HEK293 (cell line): Measurements from ENCODE around the gene TTBK1.

Experiments
- CTCF ChIA-PET: fragments of 350-600 bp; formaldehyde crosslinking; extraction: SDS; loops from one replicate; lab custom pipeline; 2021; ENCODE audit warnings: antibody characterized with exemption; lab: Yijun Ruan, JAX
- POLR2A ChIA-PET: fragments of 300-600 bp; formaldehyde crosslinking; extraction: SDS; loops from one replicate; lab custom pipeline; 2020; ENCODE audit warnings: antibody characterized with exemption, inconsistent platforms; lab: Yijun Ruan, JAX
- H3K27ac ChIP-seq: fragments of 200-500 bp; sonication (Bioruptor generic); 2 replicates; pipeline ENCODE4 v1.5.1; 2014; ENCODE audit warnings: low read depth, low read length, control low read depth, inconsistent platforms; ENCODE audit errors: extremely low read depth
- H3K36me3 ChIP-seq, 2 experiments: fragments of 200-500 bp in 1 of 2; sonication (Bioruptor generic) in 1 of 2; 1 replicate in 1 of 2; 2 replicates in 1 of 2; pipeline ENCODE4 v1.5.1; 2014 to 2017; ENCODE audit warnings: inconsistent platforms in 2 of 2, low read length in 2 of 2; ENCODE audit not compliant: control insufficient read depth in 2 of 2, insufficient read depth in 1 of 2
- H3K4me1 ChIP-seq: fragments of 200-500 bp; sonication (Bioruptor generic); 2 replicates; pipeline ENCODE4 v1.5.1; 2014; ENCODE audit warnings: mild to moderate bottlenecking, low read length, inconsistent platforms; ENCODE audit not compliant: control insufficient read depth, insufficient read depth
- H3K4me3 ChIP-seq: 2 replicates; pipeline ENCODE4 v1.5.1; 2011; ENCODE audit warnings: low read depth, mild to moderate bottlenecking, control low read depth, low read length, moderate library complexity
- H3K9me3 ChIP-seq: fragments of 200-500 bp; sonication (Bioruptor generic); 2 replicates; pipeline ENCODE4 v1.5.1; 2014; ENCODE audit warnings: low read depth, low read length, inconsistent platforms; ENCODE audit not compliant: control insufficient read depth, insufficient read depth
- BCL11A ChIP-seq: fragments of 450-650 bp; formaldehyde crosslinking; IDR thresholded peaks from 2 replicates; pipeline ENCODE4 v1.5.1; 2016; ENCODE audit warnings: low read depth, missing biosample characterization, missing genetic modification characterization
- HOXA7 ChIP-seq: sonication (generic); formaldehyde crosslinking; IDR thresholded peaks from 2 replicates; pipeline ENCODE4 v1.8.1; 2022; ENCODE audit warnings: missing genetic modification reagents, borderline replicate concordance
- HOXC10 ChIP-seq: sonication (generic); formaldehyde crosslinking; IDR thresholded peaks from 2 replicates; pipeline ENCODE4 v1.8.1; 2023; ENCODE audit warnings: mild to moderate bottlenecking, missing genetic modification reagents
- IKZF3 ChIP-seq: fragments of 450-650 bp; IDR thresholded peaks from 2 replicates; pipeline ENCODE4 v1.5.0; 2018; ENCODE audit warnings: missing biosample characterization, mild to moderate bottlenecking, missing genetic modification characterization, moderate library complexity
- PATZ1 ChIP-seq: fragments of 450-650 bp; formaldehyde crosslinking; IDR thresholded peaks from 2 replicates; pipeline ENCODE4 v1.5.1; 2016; ENCODE audit warnings: missing biosample characterization, missing genetic modification characterization
- REST ChIP-seq: fragments of 450-650 bp; formaldehyde crosslinking; IDR thresholded peaks from 2 replicates; pipeline ENCODE4 v1.5.1; 2016; ENCODE audit warnings: missing biosample characterization, missing genetic modification characterization
- SP7 ChIP-seq: fragments of 450-650 bp; formaldehyde crosslinking; IDR thresholded peaks from 2 replicates; pipeline ENCODE4 v1.5.1; 2016; ENCODE audit warnings: missing biosample characterization, missing genetic modification characterization
- TCF7L2 ChIP-seq: IDR thresholded peaks from 2 replicates; pipeline ENCODE4 v1.6.1; 2011; ENCODE audit warnings: low read depth, mild to moderate bottlenecking, inconsistent platforms, low read length, moderate library complexity, borderline replicate concordance
- TSHZ1 ChIP-seq: fragments of 450-650 bp; formaldehyde crosslinking; IDR thresholded peaks from 2 replicates; pipeline ENCODE4 v1.5.1; 2016; ENCODE audit warnings: missing biosample characterization, missing genetic modification characterization, borderline replicate concordance
- ZEB2 ChIP-seq: fragments of 450-650 bp; formaldehyde crosslinking; IDR thresholded peaks from 2 replicates; pipeline ENCODE4 v1.5.1; 2016; ENCODE audit warnings: missing biosample characterization, missing genetic modification characterization
- ZFP69B ChIP-seq: fragments of 450-650 bp; formaldehyde crosslinking; IDR thresholded peaks from 2 replicates; pipeline ENCODE4 v1.5.1; 2016; ENCODE audit warnings: missing biosample characterization, missing genetic modification characterization
- ZNF202 ChIP-seq: fragments of 450-650 bp; formaldehyde crosslinking; IDR thresholded peaks from 2 replicates; pipeline ENCODE4 v1.5.1; 2016; ENCODE audit warnings: missing biosample characterization, missing genetic modification characterization, borderline replicate concordance
- ZNF274 ChIP-seq, 2 experiments: fragments of 200-500 bp in 1 of 2; fragments of 450-650 bp in 1 of 2; sonication (Bioruptor generic) in 1 of 2; formaldehyde crosslinking in 1 of 2; IDR thresholded peaks; 2 replicates each; pipeline versions ENCODE4 v1.5.1 to v1.6.1; 2014 to 2016; ENCODE audit warnings: borderline replicate concordance in 1 of 2, inconsistent platforms in 1 of 2, low read length in 1 of 2, missing biosample characterization in 1 of 2, missing genetic modification characterization in 1 of 2
- ZNF426 ChIP-seq: fragments of 450-650 bp; formaldehyde crosslinking; IDR thresholded peaks from 2 replicates; pipeline ENCODE4 v1.5.1; 2017; ENCODE audit warnings: missing biosample characterization, missing genetic modification characterization, mild to moderate bottlenecking, inconsistent platforms, moderate library complexity
- ZNF529 ChIP-seq: fragments of 450-650 bp; formaldehyde crosslinking; IDR thresholded peaks from 2 replicates; pipeline ENCODE4 v1.5.1; 2017; ENCODE audit warnings: missing genetic modification characterization, missing biosample characterization; ENCODE audit not compliant: insufficient replicate concordance
- ZNF658 ChIP-seq: fragments of 450-650 bp; formaldehyde crosslinking; IDR thresholded peaks from 2 replicates; pipeline ENCODE4; 2016; ENCODE audit warnings: missing biosample characterization, missing genetic modification characterization
- ZSCAN4 ChIP-seq: fragments of 450-650 bp; formaldehyde crosslinking; IDR thresholded peaks from 2 replicates; pipeline ENCODE4 v1.5.1; 2017; ENCODE audit warnings: missing biosample characterization, missing genetic modification characterization
- TF ChIP-seq, protein P1 (sequence below): fragments of 450-650 bp; formaldehyde crosslinking; IDR thresholded peaks from 2 replicates; pipeline ENCODE4 v1.5.1; 2017; ENCODE audit warnings: missing biosample characterization, missing genetic modification characterization
- TF ChIP-seq, protein P2 (sequence below): fragments of 450-650 bp; IDR thresholded peaks from 2 replicates; pipeline ENCODE4 v1.5.1; 2018; ENCODE audit warnings: missing biosample characterization, missing genetic modification characterization

TTBK1 gene

DNA sequence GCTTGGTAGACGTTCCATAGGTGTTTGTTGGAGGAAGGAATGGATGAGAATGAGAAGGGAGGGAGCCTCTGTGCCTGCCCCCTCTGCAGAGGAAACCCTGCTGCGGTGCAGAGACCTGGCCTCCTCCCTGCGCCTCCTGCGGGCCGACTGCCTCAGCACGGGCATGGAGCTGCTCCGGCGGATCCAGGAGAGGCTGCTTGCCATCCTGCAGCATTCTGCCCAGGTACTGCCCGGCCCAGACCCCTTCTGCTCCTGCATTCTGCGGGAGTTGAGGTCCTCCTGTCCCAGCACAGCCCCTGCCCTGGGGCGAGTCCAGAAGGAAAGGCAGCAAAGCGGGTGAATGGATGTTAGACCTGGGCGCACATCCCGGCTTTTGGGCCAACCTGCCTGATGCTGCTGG lies 20.1 kb upstream of the TTBK1 start:
- H3K4me1 ChIP-seq: no peaks in the 10 kb centered on the region; the same call in 1 of the 2 replicates
- POLR2A ChIA-PET: interaction anchor here (0.6 to 1.7 kb wide), 3 partner anchors 32 to 112 kb away, joined by 3 to 6 read pairs (median 3); partner anchors contain the start of gene CUL9

DNA sequence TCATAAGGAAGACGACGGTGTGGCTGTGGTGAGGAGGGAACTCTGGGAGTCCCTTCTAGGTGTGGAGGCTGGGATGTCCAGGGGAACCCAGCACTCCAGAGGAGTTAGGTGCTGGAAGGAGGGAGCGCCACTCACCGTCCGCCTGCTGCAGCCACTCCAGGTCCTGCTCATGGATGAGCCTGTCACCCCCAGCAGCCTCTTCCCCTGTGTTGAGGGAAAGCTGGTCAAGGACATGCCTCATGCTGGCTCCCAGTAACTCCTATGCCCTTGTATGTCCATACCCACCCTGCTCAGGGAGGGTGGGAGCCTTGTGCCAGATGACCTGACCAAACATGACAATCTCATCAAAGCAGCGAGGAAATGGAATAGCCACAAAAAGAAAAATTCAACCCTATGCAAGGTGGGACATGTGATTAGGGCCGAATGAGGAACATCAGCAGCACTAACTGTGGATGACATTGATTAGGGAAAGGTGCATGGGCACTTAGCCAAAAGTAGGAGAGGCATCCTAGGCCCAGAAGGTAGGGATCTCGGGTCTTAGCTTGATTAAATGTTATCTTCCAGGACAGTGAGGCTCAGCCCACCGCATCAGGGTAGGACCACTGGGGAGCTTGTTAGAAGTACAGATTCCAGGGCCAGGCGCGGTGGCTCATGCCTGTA lies 17.0 kb upstream of the TTBK1 start:
- Histone ChIP-seq H3K36me3 (peaks cover 6 to 29% of the 10 kb centered on the region in 2 experiments; a peak in 2 of 3 replicates), H3K4me3 (no peak overlapping the region), H3K27ac (no peak overlapping the region), H3K9me3 (no peaks in the 10 kb centered on the region), H3K4me1 (no peaks in the 10 kb centered on the region; the same call in 1 of the 2 replicates)
- TF ChIP-seq IKZF3 (no peak), TSHZ1 (tag by site-specific recombination) (no peak), HOXC10 (CRISPR knock-in tag) (no peak), ZFP69B (tag by site-specific recombination) (no peak), REST (tag by site-specific recombination) (no peak), BCL11A (no peak), SP7 (tag by site-specific recombination) (no peak), ZNF426 (tag by site-specific recombination) (no peak), PATZ1 (no peak), TCF7L2 (no peak), ZEB2 (tag by site-specific recombination) (no peak), ZNF274 (IDR thresholded peaks at IDR 0.05; ENCODE audit: low read length) (no peak), ZNF274 (tag by site-specific recombination; IDR thresholded peaks at IDR 0.05; ENCODE audit: borderline replicate concordance) (no peak)
- TF ChIP-seq, protein P1, sequence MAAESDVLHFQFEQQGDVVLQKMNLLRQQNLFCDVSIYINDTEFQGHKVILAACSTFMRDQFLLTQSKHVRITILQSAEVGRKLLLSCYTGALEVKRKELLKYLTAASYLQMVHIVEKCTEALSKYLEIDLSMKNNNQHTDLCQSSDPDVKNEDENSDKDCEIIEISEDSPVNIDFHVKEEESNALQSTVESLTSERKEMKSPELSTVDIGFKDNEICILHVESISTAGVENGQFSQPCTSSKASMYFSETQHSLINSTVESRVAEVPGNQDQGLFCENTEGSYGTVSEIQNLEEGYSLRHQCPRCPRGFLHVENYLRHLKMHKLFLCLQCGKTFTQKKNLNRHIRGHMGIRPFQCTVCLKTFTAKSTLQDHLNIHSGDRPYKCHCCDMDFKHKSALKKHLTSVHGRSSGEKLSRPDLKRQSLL (tag by site-specific recombination): no peak
- CTCF ChIA-PET: no interaction called here
- POLR2A ChIA-PET: interaction anchor here (0.7 to 1.8 kb wide), 3 partner anchors 12 to 251 kb away, joined by 3 to 9 read pairs (median 6); partner anchors contain the start of genes CUL9 and TJAP1

More for the DNA sequence above, 20.1 kb upstream of the TTBK1 start:
- H3K36me3 ChIP-seq: peaks cover 6 to 33% of the 10 kb centered on the region in 2 experiments; a peak in 2 of 3 replicates
- TF ChIP-seq ZNF658 (tag by site-specific recombination) (no peak), ZNF529 (tag by site-specific recombination) (no peak), ZNF202 (no peak), HOXA7 (no peak), ZSCAN4 (tag by site-specific recombination) (no peak)
- TF ChIP-seq, protein P2, sequence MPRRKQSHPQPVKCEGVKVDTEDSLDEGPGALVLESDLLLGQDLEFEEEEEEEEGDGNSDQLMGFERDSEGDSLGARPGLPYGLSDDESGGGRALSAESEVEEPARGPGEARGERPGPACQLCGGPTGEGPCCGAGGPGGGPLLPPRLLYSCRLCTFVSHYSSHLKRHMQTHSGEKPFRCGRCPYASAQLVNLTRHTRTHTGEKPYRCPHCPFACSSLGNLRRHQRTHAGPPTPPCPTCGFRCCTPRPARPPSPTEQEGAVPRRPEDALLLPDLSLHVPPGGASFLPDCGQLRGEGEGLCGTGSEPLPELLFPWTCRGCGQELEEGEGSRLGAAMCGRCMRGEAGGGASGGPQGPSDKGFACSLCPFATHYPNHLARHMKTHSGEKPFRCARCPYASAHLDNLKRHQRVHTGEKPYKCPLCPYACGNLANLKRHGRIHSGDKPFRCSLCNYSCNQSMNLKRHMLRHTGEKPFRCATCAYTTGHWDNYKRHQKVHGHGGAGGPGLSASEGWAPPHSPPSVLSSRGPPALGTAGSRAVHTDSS (tag by site-specific recombination): no peak
- TF ChIP-seq, all 188 proteins: peak for 0
- Histone ChIP-seq H3K4me3 (no peak overlapping the region), H3K27ac (no peak overlapping the region), H3K9me3 (no peaks in the 10 kb centered on the region)
- CTCF ChIA-PET: interaction anchor here (0.6 to 1.1 kb wide), 3 partner anchors 79 to 234 kb away, joined by 3 read pairs; partner anchors contain the start of gene ZNF318
